GM06990 (cell line): ENCODE results near the gene FAM186B.
A peak's percentile ranks its signal among the peaks of the same experiment; 100 is the strongest.

ENCODE experiments used
- DNase-seq: peaks from one replicate; pipeline ENCODE4 v3.0.0-alpha.2; 2011; ENCODE audit not compliant: insufficient read length; ENCODE audit errors: extremely low read depth
- H3K27me3 ChIP-seq: replicated peaks from 2 replicates; pipeline ENCODE4 v1.6.0; 2011; ENCODE audit warnings: low read length; ENCODE audit not compliant: control insufficient read depth, insufficient read depth
- H3K36me3 ChIP-seq: 2 replicates; pipeline ENCODE4 v1.5.1; 2011; ENCODE audit warnings: low read length; ENCODE audit not compliant: control insufficient read depth, insufficient read depth
- H3K4me3 ChIP-seq: replicated peaks from 2 replicates; pipeline ENCODE4 v1.5.1; 2011; ENCODE audit warnings: low read depth, mild to moderate bottlenecking, control low read depth, low read length
- TF ChIP-seq, protein P1 (sequence below): IDR thresholded peaks from 2 replicates; pipeline ENCODE4 v1.5.1; 2011; ENCODE audit warnings: low read length, control low read depth, mild to moderate bottlenecking, inconsistent platforms; ENCODE audit not compliant: insufficient read depth, poor library complexity, severe bottlenecking

FAM186B gene

GRCh38 chr12:49538510-49539403 is 66.7 kb downstream of the FAM186B start, which contains the start of gene KCNH3:
Gene KCNH3, plus strand, starts transcription at chr12:49539030. Its CDS starts 387 bp downstream, at chr12:49539417.
- Histone ChIP-seq H3K36me3 (no peaks in the 10 kb centered on the region), H3K27me3 (peaks cover 5% of the 10 kb centered on the region), H3K4me3 (peak within 1 kb of the TSS; percentile 38)
- TF ChIP-seq, protein P1, sequence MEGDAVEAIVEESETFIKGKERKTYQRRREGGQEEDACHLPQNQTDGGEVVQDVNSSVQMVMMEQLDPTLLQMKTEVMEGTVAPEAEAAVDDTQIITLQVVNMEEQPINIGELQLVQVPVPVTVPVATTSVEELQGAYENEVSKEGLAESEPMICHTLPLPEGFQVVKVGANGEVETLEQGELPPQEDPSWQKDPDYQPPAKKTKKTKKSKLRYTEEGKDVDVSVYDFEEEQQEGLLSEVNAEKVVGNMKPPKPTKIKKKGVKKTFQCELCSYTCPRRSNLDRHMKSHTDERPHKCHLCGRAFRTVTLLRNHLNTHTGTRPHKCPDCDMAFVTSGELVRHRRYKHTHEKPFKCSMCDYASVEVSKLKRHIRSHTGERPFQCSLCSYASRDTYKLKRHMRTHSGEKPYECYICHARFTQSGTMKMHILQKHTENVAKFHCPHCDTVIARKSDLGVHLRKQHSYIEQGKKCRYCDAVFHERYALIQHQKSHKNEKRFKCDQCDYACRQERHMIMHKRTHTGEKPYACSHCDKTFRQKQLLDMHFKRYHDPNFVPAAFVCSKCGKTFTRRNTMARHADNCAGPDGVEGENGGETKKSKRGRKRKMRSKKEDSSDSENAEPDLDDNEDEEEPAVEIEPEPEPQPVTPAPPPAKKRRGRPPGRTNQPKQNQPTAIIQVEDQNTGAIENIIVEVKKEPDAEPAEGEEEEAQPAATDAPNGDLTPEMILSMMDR = no peak
- peak; percentile 75 for DNase-seq

- TF ChIP-seq, protein P1 = peak; percentile 5
- H3K27me3 ChIP-seq = peaks cover 5% of the 10 kb centered on the region
- no peak for DNase-seq
- H3K36me3 ChIP-seq = no peaks in the 10 kb centered on the region
- H3K4me3 ChIP-seq = peak overlapping the region; percentile 38
Observed at GRCh38 chr12:49537752-49538509, 67.5 kb downstream of the FAM186B start.
